Fibroblast of lung (primary cell): ENCODE results near the gene WDR48. TPM values are rescaled to one million over a fixed set of nuclear protein-coding genes. Genes with fewer than 3 reads are reported as not detected.

ENCODE experiments used
- DNase-seq, 2 donors: peaks; one replicate each; pipeline versions ENCODE4 v3.0.0 to v3.0.0-alpha.2; 2010; ENCODE audit warnings: low read depth in 2 of 2
- H2AFZ ChIP-seq: 2 replicates; pipeline ENCODE4 v1.5.1; 2012; ENCODE audit warnings: low read length, control low read depth, inconsistent platforms
- H3K27ac ChIP-seq: 2 replicates; pipeline ENCODE4 v1.5.1; 2011; ENCODE audit warnings: low read length, control low read depth; ENCODE audit not compliant: insufficient read depth
- H3K27me3 ChIP-seq: 2 replicates; pipeline ENCODE4 v1.5.1; 2011; ENCODE audit warnings: mild to moderate bottlenecking, low read length; ENCODE audit not compliant: control insufficient read depth, insufficient read depth
- H3K36me3 ChIP-seq: 2 replicates; pipeline ENCODE4 v1.5.1; 2011; ENCODE audit warnings: low read length; ENCODE audit not compliant: control insufficient read depth, insufficient read depth
- H3K4me1 ChIP-seq: 2 replicates; pipeline ENCODE4 v1.5.1; 2011; ENCODE audit warnings: low read length; ENCODE audit not compliant: control insufficient read depth, insufficient read depth; ENCODE audit errors: extremely low read depth
- H3K4me2 ChIP-seq: 2 replicates; pipeline ENCODE4 v1.5.1; 2011; ENCODE audit warnings: low read length, control low read depth; ENCODE audit not compliant: insufficient read depth; ENCODE audit errors: extremely low read depth
- H3K4me3 ChIP-seq, 4 experiments: fragments of 200-600 bp in 1 of 4; sonication (generic) in 1 of 4; replicated peaks in 1 of 4; 2 replicates each; pipeline ENCODE4 v1.5.1; 2011 to 2016; ENCODE audit warnings: low read length in 4 of 4, low read depth in 3 of 4, mild to moderate bottlenecking in 3 of 4, control low read depth in 2 of 4, inconsistent platforms in 1 of 4, mixed read lengths in 1 of 4; ENCODE audit not compliant: insufficient read depth in 1 of 4; ENCODE audit errors: control extremely low read depth in 1 of 4
- H3K79me2 ChIP-seq: 2 replicates; pipeline ENCODE4 v1.5.1; 2012; ENCODE audit warnings: mild to moderate bottlenecking, low read length, inconsistent platforms; ENCODE audit not compliant: control insufficient read depth, insufficient read depth
- H3K9ac ChIP-seq: 2 replicates; pipeline ENCODE4 v1.5.1; 2011; ENCODE audit warnings: mild to moderate bottlenecking, low read length, control low read depth; ENCODE audit not compliant: insufficient read depth
- H3K9me3 ChIP-seq: 2 replicates; pipeline ENCODE4 v1.5.1; 2012; ENCODE audit warnings: low read depth, low read length; ENCODE audit not compliant: control insufficient read depth, insufficient read depth
- H4K20me1 ChIP-seq: 2 replicates; pipeline ENCODE4 v1.5.1; 2011; ENCODE audit warnings: low read length; ENCODE audit not compliant: control insufficient read depth, insufficient read depth; ENCODE audit errors: extremely low read depth
- CTCF ChIP-seq, 2 donors: IDR thresholded peaks in 1 of 2; conservative IDR thresholded peaks in 1 of 2; 1 replicate in 1 of 2; 2 replicates in 1 of 2; pipeline ENCODE4 v1.5.1; 2011 to 2012; ENCODE audit warnings: low read length in 2 of 2, control low read depth in 1 of 2, inconsistent platforms in 1 of 2, low read depth in 1 of 2, mild to moderate bottlenecking in 1 of 2
- EZH2 ChIP-seq: IDR thresholded peaks from 2 replicates; pipeline ENCODE4 v1.5.1; 2012; ENCODE audit warnings: low read length, control low read depth, mild to moderate bottlenecking; ENCODE audit errors: missing control alignments
- polyA plus RNA-seq, 2 donors: library from polyadenylated mRNA; depleted of rRNA in 1 of 2; stranded (reverse) in 1 of 2; unstranded in 1 of 2; fragments of >200 nt; gene quantifications; 2 replicates each; pipeline ENCODE4 v1.2.1, GENCODE V29; 2011 to 2012; ENCODE audit warnings: missing spikeins in 1 of 2
- total RNA-seq: library from RNA; depleted of rRNA; stranded (reverse); fragments of >200 nt; gene quantifications from 2 replicates; pipeline ENCODE4 v1.2.1, GENCODE V29; 2014

Gene WDR48
- total and polyA plus RNA-seq, 2 donors (not counting 1 experiment from before 2014, with no cell fraction given), result 35.1 to 44.9 TPM

- H3K4me3 ChIP-seq, result peak overlapping the region; percentile 67 to 96 (median 88)
- H3K79me2 ChIP-seq, result peaks cover 30% of the 10 kb centered on the region
Measured at GRCh38 chr3:39108200-39108710, 56.4 kb downstream of the WDR48 start.

DNA sequence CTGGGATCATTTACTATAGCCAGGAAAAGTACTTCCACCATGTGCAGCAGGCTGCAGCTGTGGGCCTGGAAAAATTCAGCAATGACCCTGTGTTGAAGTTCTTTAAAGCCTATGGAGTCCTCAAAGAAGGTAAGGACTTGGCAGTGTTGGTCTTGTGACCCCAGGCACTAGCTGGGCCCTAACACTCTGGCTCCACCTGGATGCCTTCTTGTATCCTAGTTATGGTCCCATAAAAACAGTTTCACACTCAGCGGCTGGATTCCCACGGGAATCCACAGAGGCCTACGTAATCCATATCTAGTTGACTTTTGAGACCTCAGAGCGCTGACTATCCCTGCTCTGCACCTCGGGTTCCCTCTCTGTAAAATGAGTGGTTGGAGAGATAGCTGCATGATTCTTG is 57.3 kb downstream of the WDR48 start:
- peaks cover 3% of the 10 kb centered on the region for H3K4me1 ChIP-seq
- TF ChIP-seq EZH2 (no peak), CTCF (conservative IDR thresholded peaks at IDR 0.05 in 1 of 2, IDR thresholded peaks at IDR 0.05 in 1 of 2; ENCODE audit: low read depth in 1 of 2, low read length in 2 of 2) (no peak)
- H2AFZ ChIP-seq, result no peak overlapping the region
- no peak overlapping the region for H3K4me2 ChIP-seq
- no peaks in the 10 kb centered on the region for H4K20me1 ChIP-seq
- H3K4me3 ChIP-seq, result no peak overlapping the region
- H3K9ac ChIP-seq, result no peak overlapping the region
- no peaks in the 10 kb centered on the region for H3K9me3 ChIP-seq
- peaks cover 26% of the 10 kb centered on the region for H3K79me2 ChIP-seq
- H3K27ac ChIP-seq, result no peak overlapping the region
- no peaks in the 10 kb centered on the region for H3K27me3 ChIP-seq
- DNase-seq, result no peak
- H3K36me3 ChIP-seq, result no peaks in the 10 kb centered on the region

More at GRCh38 chr3:39108200-39108710, 56.4 kb downstream of the WDR48 start:
- no peak for DNase-seq
- Histone ChIP-seq H4K20me1 (no peaks in the 10 kb centered on the region), H2AFZ (peak overlapping the region; percentile 97), H3K27ac (peak overlapping the region; percentile 95), H3K27me3 (no peaks in the 10 kb centered on the region), H3K9me3 (no peaks in the 10 kb centered on the region), H3K36me3 (no peaks in the 10 kb centered on the region), H3K9ac (peak overlapping the region; percentile 31), H3K4me2 (peak overlapping the region; percentile 84), H3K4me1 (peaks cover 3% of the 10 kb centered on the region)
- TF ChIP-seq CTCF (conservative IDR thresholded peaks at IDR 0.05 in 1 of 2, IDR thresholded peaks at IDR 0.05 in 1 of 2; ENCODE audit: low read depth in 1 of 2, low read length in 2 of 2), result no peak
- TF ChIP-seq EZH2, result no peak

DNA sequence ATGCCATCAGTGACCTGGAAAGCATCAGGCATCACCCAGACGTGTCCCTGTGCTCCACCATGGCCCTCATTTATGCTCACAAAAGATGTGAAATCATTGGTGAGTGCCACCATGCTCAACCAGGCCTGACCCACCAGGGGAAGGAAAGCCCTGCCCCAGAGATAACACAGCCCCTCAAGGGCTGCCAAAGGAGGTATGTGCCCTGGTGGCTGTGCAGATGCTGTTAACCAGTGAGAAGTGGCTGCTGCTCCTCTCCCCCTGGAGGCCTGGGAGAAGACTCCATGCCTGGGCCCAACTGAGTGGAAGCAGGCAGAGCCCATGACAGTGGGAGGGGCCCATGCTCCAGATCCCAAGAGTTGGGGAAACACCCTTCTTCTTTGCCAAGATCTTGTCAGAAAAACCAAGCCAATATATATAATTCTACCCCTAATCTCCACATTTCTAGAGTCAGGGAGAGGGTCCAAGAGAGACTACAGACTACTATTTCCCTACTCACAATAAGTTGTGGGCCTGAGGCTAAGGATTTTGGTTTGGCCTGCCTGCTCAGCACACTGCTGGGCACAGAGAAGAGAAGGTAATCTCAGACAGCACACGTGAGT is 58.3 kb downstream of the WDR48 start:
- H3K4me3 ChIP-seq, result no peak overlapping the region
- no peak overlapping the region for H3K27ac ChIP-seq
- H3K79me2 ChIP-seq, result peaks cover 17% of the 10 kb centered on the region
- no peak overlapping the region for H3K4me2 ChIP-seq
- H2AFZ ChIP-seq, result no peak overlapping the region
- TF ChIP-seq EZH2 (no peak), CTCF (conservative IDR thresholded peaks at IDR 0.05 in 1 of 2, IDR thresholded peaks at IDR 0.05 in 1 of 2; ENCODE audit: low read depth in 1 of 2, low read length in 2 of 2) (no peak)
- no peaks in the 10 kb centered on the region for H3K36me3 ChIP-seq
- no peak overlapping the region for H3K9ac ChIP-seq
- H3K4me1 ChIP-seq, result peaks cover 3% of the 10 kb centered on the region
- H4K20me1 ChIP-seq, result no peaks in the 10 kb centered on the region
- no peaks in the 10 kb centered on the region for H3K9me3 ChIP-seq
- no peaks in the 10 kb centered on the region for H3K27me3 ChIP-seq
- DNase-seq, result no peak
